Stimulated activated CD4-positive, alpha-beta T cell treated with anti-CD3 and anti-CD28 coated beads, TNF-alpha, amount 100 ng/mL, for 1 hour (primary cell): ENCODE measurements around the gene MRPL41.
"Not testable (repeated sequence)": the region's sequence is repeated elsewhere in the genome, so short reads cannot be mapped to it uniquely, and the experiment has no call there.

Source experiments
- DNase-seq, 3 donors: peaks; one replicate each; pipeline ENCODE4 v3.0.0-alpha.2; 2020; ENCODE audit warnings: low read depth in 3 of 3, low spot score in 1 of 3

The MRPL41 gene

GRCh38 chr9:137550958-137551263, 768 bp upstream of the MRPL41 start:
- DNase-seq = not testable (repeated sequence)

GRCh38 chr9:137552022-137552768, 516 bp downstream of the MRPL41 start:
- peak in 1 of 3 donors; percentile 1 for DNase-seq

- DNase-seq = not testable (repeated sequence)
These were observed 2.0 kb downstream of the MRPL41 start for GRCh38 chr9:137553654-137554053.

DNA sequence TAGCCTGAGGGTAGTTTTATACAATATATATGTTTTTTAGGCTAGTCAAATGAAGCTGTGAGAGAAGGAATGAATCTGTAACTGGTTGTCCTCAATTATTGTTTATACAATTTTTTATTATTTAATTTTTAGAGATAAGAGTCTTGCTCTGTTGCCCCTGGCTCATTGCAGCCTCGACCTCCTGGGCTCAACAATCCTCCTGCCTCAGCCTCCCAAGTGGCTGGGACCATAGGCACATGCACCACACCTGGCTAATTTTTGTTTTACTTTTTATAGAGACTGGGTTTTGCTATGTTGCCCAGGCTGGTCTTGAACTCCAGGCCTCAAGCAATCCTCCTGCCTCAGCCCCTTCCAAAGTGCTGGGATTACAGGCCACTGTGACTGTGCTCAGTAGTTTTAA, 2.7 kb downstream of the MRPL41 start:
- DNase-seq = no peak

DNA sequence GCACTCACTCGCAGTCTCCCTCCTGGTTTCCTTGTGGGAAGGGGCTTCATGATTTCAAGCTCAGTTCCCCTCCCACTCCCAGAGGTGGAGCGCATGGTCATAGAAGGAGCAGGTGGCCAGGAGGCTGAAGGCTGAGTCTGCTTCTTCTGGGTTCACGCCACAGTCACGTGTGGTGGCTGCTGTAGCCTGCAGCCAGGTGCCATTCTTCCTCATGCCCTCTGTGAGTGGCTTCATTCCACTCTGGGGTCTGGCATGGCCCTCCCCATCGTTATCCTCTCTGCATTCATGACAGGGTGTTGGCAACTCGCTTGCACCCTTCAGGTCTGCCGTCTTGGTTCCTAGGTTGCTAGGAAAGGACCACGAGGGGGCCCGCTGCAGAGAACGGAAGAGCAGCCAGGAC, 3.5 kb downstream of the MRPL41 start:
- no peak for DNase-seq

- DNase-seq = no peak
These were observed 4.6 kb downstream of the MRPL41 start for GRCh38 chr9:137556069-137556838.

- no peak for DNase-seq
These were observed 6.4 kb downstream of the MRPL41 start for GRCh38 chr9:137558127-137558526.

- no peak for DNase-seq
These were observed 12.5 kb downstream of the MRPL41 start for GRCh38 chr9:137564134-137564533.

GRCh38 chr9:137564817-137565411, 13.2 kb downstream of the MRPL41 start:
- no peak for DNase-seq

DNA sequence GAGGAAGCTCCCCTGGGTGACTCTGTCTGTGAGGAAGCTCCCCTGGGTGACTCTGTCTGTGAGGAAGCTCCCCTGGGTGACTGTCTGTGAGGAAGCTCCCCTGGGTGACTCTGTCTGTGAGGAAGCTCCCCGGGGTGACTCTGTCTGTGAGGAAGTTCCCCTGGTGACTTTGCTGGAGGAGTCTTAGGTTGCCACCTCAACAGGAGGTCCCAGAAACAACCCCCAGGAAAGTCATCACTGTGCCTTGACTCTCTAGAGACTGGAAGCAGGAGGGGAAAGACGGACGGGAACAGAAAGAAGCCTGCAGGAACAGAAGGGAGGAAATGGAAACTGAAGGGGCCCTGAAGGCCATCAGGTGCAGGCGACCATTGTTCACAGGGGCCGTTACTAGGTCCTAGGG, 16.8 kb downstream of the MRPL41 start:
- not testable (repeated sequence) for DNase-seq

GRCh38 chr9:137569609-137570203, 18.0 kb downstream of the MRPL41 start:
- DNase-seq = no peak

GRCh38 chr9:137570566-137570965, 18.9 kb downstream of the MRPL41 start:
- DNase-seq = no peak

- DNase-seq = no peak
These were observed 22.5 kb downstream of the MRPL41 start for GRCh38 chr9:137574192-137574591.

DNA sequence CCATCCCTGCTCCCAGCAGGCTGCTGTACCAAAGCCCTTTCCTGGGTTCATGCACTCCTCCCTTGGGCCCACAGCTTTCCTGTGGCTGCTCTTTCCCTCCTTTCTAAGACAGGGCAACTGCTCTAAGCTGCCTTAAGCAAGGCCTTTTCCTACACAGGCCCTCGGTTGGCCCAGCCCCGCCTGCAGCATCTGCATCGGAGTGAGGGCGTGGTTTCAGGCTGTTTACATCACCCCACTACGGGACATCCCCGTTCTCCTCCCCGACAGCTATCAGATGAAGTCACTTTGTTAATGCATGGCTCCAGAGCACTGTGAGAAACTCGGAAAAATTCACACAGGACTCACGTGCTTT, 23.7 kb downstream of the MRPL41 start:
- no peak for DNase-seq

DNA sequence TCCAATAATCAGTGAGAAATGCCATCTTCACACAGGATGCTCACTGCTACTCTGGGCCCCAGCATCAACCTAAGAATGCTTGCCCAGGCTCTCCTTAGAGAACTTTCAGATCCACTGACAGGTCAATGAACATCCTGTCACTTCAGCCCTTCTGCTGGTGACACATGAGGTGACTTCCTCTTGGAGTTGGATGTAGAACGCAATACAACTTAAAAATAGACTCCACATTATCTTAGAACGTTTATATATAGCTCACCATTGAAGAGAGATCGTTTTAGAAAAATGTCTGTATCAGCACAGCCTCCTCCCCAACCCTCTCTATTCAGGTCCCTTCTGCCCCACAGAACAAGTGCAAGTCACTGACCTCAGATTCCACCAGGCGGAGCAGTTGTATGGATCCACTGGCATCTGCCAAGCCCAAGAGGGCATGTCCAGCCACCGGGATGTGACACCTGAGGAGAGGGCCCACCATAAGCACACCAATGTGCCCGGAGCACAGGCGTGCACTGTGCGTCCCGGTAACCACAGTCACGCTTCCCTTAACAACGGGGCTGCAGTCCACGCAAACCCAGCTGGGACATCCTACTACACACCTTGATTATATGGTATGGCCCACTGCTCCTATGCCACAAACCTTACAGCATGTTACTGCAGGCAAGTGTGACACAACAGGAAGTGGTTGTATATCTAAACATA, 24.2 kb downstream of the MRPL41 start:
- DNase-seq = no peak

- peak; percentile 83 to 96 (median 86) for DNase-seq
These were observed 27.0 kb downstream of the MRPL41 start, which contains the start of gene DPH7 for GRCh38 chr9:137578518-137579258. TSS of gene DPH7 (minus strand) at chr9:137578925. CDS start at chr9:137578777, 148 bp downstream.

DNA sequence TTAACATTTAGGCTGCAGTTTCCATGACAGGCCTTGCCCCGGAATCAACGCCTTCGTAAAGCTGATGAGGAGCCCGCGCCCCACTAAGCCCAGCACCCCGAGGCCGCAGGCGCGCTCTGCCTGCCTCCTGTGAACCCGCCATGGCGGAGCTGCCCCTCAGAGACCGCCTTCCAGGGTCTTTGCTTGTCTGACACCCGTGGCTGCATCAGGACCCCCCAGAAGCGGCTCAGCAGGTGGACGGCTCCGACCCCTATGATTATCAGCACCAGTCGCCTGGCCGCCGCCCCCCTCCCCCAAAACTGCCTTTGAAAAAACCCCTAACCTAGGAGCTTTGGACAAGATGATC, 27.6 kb downstream of the MRPL41 start:
- no peak for DNase-seq

GRCh38 chr9:137580209-137580953, 28.7 kb downstream of the MRPL41 start:
- DNase-seq = no peak

GRCh38 chr9:137580954-137581322, 29.3 kb downstream of the MRPL41 start:
- no peak for DNase-seq
